SK-N-SH (cell line): ENCODE measurements around the gene SLC22A2. TPM values are rescaled to one million over a fixed set of nuclear protein-coding genes. Genes with fewer than 3 reads are reported as not detected.

Experiments
- CTCF ChIA-PET: fragments of 300-600, 350-600 bp; formaldehyde crosslinking; extraction: SDS; loops from one replicate; lab custom pipeline; 2021; lab: Yijun Ruan, JAX
- POLR2A ChIA-PET: fragments of 350-600 bp; sonication (Branson Sonifier 250); formaldehyde crosslinking; extraction: SDS; loops from one replicate; lab custom pipeline; 2020; ENCODE audit warnings: antibody characterized with exemption, inconsistent platforms; lab: Yijun Ruan, JAX
- DNase-seq: peaks from one replicate; pipeline ENCODE4 v3.0.0; 2012
- H2AFZ ChIP-seq: fragments of 200-600 bp; sonication (generic); 2 replicates; pipeline ENCODE4 v1.8.1; 2016; ENCODE audit warnings: antibody characterized with exemption, mild to moderate bottlenecking, low read depth
- H3F3A ChIP-seq: fragments of 200-600 bp; sonication (generic); replicated peaks from 2 replicates; pipeline ENCODE3; 2016; ENCODE audit warnings: antibody characterized with exemption, mild to moderate bottlenecking; ENCODE audit not compliant: insufficient read depth
- H3K27ac ChIP-seq, 2 experiments: fragments of 200-500 bp in 1 of 2; fragments of 200-600 bp in 1 of 2; sonication (Bioruptor generic) in 1 of 2; sonication (generic), shearing (Covaris generic) in 1 of 2; 2 replicates each; pipeline versions ENCODE4 v1.5.1 to v1.6.1; 2014 to 2016; ENCODE audit warnings: low read depth in 2 of 2, inconsistent platforms in 1 of 2, low read length in 1 of 2, mild to moderate bottlenecking in 1 of 2, mixed read lengths in 1 of 2
- H3K27me3 ChIP-seq: fragments of 200-600 bp; sonication (generic), shearing (Covaris generic); 2 replicates; pipeline ENCODE4 v1.6.1; 2016; ENCODE audit warnings: mixed run types; ENCODE audit not compliant: insufficient read depth
- H3K36me3 ChIP-seq, 2 experiments: fragments of 200-500 bp in 1 of 2; fragments of 200-600 bp in 1 of 2; sonication (Bioruptor generic) in 1 of 2; sonication (generic) in 1 of 2; replicated peaks in 1 of 2; 2 replicates each; pipeline versions ENCODE3 to v1.5.1; 2014 to 2016; ENCODE audit warnings: low read length in 1 of 2, mild to moderate bottlenecking in 1 of 2; ENCODE audit not compliant: insufficient read depth in 2 of 2, control insufficient read depth in 1 of 2
- H3K4me1 ChIP-seq, 2 experiments: fragments of 200-500 bp in 1 of 2; fragments of 200-600 bp in 1 of 2; sonication (Bioruptor generic) in 1 of 2; sonication (generic), shearing (Covaris generic) in 1 of 2; 2 replicates each; pipeline versions ENCODE4 v1.5.1 to v1.6.1; 2014 to 2016; ENCODE audit warnings: low read depth in 1 of 2, low read length in 1 of 2, mixed run types in 1 of 2; ENCODE audit not compliant: insufficient read depth in 2 of 2, control insufficient read depth in 1 of 2
- H3K4me2 ChIP-seq: fragments of 200-600 bp; sonication (generic), shearing (Covaris generic); 2 replicates; pipeline ENCODE4 v1.6.1; 2017; ENCODE audit warnings: mixed run types
- H3K4me3 ChIP-seq, 2 experiments: fragments of 200-500 bp in 1 of 2; fragments of 200-600 bp in 1 of 2; sonication (Bioruptor generic) in 1 of 2; sonication (generic), shearing (Covaris generic) in 1 of 2; 2 replicates each; pipeline versions ENCODE4 v1.5.1 to v1.8.1; 2014 to 2016; ENCODE audit warnings: low read depth in 2 of 2, inconsistent platforms in 1 of 2, low read length in 1 of 2, mild to moderate bottlenecking in 1 of 2, mixed read lengths in 1 of 2, moderate library complexity in 1 of 2
- H3K79me2 ChIP-seq: fragments of 200-600 bp; sonication (generic); 2 replicates; pipeline ENCODE4 v1.8.1; 2017; ENCODE audit warnings: mild to moderate bottlenecking; ENCODE audit not compliant: insufficient read depth
- H3K9ac ChIP-seq: fragments of 200-600 bp; sonication (generic); 2 replicates; pipeline ENCODE4 v1.6.1; 2017; ENCODE audit warnings: mixed run types
- H3K9me2 ChIP-seq: fragments of 200-600 bp; sonication (generic); 2 replicates; pipeline ENCODE4 v1.6.1; 2017; ENCODE audit warnings: mixed run types
- H3K9me3 ChIP-seq: fragments of 200-600 bp; sonication (generic); 2 replicates; pipeline ENCODE4 v1.6.1; 2017; ENCODE audit warnings: mixed run types, mild to moderate bottlenecking, moderate library complexity
- H4K20me1 ChIP-seq: fragments of 200-600 bp; sonication (generic); 2 replicates; pipeline ENCODE4 v1.6.1; 2017; ENCODE audit warnings: mild to moderate bottlenecking, mixed run types; ENCODE audit not compliant: insufficient read depth
- CHD2 ChIP-seq: fragments of 150-350 bp; IDR thresholded peaks from 2 replicates; pipeline ENCODE4 v1.6.1; 2018; ENCODE audit warnings: low read length; ENCODE audit not compliant: partially characterized antibody
- EZH2phosphoT487 ChIP-seq: fragments of 200-600 bp; sonication (generic); IDR thresholded peaks from 2 replicates; pipeline ENCODE4 v1.6.1; 2017; ENCODE audit warnings: low read depth, mixed run types, mild to moderate bottlenecking, antibody characterized with exemption, moderate library complexity, borderline replicate concordance
- FOSL2 ChIP-seq: IDR thresholded peaks from 2 replicates; pipeline ENCODE4 v1.4.0; 2012; ENCODE audit warnings: low read depth, mild to moderate bottlenecking, moderate library complexity, borderline replicate concordance
- FOXJ3 ChIP-seq: sonication (generic); formaldehyde crosslinking; IDR thresholded peaks from 2 replicates; pipeline ENCODE4 v1.5.1; 2020; ENCODE audit warnings: mild to moderate bottlenecking, missing genetic modification reagents
- FOXM1 ChIP-seq: IDR thresholded peaks from 2 replicates; pipeline ENCODE4 v1.4.0; 2012; ENCODE audit warnings: low read depth, mild to moderate bottlenecking
- GATA2 ChIP-seq: sonication (generic); formaldehyde crosslinking; IDR thresholded peaks from 2 replicates; pipeline ENCODE4 v1.5.0; 2020; ENCODE audit warnings: mild to moderate bottlenecking, missing genetic modification reagents
- MXI1 ChIP-seq: IDR thresholded peaks from 2 replicates; pipeline ENCODE4 v1.6.1; 2012; ENCODE audit warnings: mild to moderate bottlenecking, low read depth, low read length, improper control_type of control experiment
- NRF1 ChIP-seq: IDR thresholded peaks from 2 replicates; pipeline ENCODE4 v1.6.1; 2012; ENCODE audit warnings: low read depth, mild to moderate bottlenecking, low read length
- POLR2AphosphoS5 ChIP-seq: IDR thresholded peaks from 2 replicates; pipeline ENCODE4 v1.6.1; 2012; ENCODE audit warnings: low read depth, low read length
- RAD21 ChIP-seq: IDR thresholded peaks from 2 replicates; pipeline ENCODE4 v1.6.1; 2012; ENCODE audit warnings: mild to moderate bottlenecking, low read length
- SMC3 ChIP-seq: IDR thresholded peaks from 2 replicates; pipeline ENCODE4 v1.6.1; 2012; ENCODE audit warnings: low read depth, low read length, improper control_type of control experiment
- TAF1 ChIP-seq: IDR thresholded peaks from 2 replicates; pipeline ENCODE4 v1.6.1; 2012; ENCODE audit warnings: low read depth, mild to moderate bottlenecking, low read length, moderate library complexity, borderline replicate concordance
- TCF12 ChIP-seq: IDR thresholded peaks from 2 replicates; pipeline ENCODE4 v1.4.0; 2012
- TEAD4 ChIP-seq: IDR thresholded peaks from 2 replicates; pipeline ENCODE4 v1.4.0; 2012; ENCODE audit warnings: mild to moderate bottlenecking, borderline replicate concordance; ENCODE audit not compliant: insufficient read depth
- WGBS: methylation state at CpG from one replicate; pipeline ENCODE4 v1.1.6; 2017; ENCODE audit warnings: low lambda C conversion rate; 5-methylcytosine and 5-hydroxymethylcytosine counted together
- polyA plus RNA-seq, 3 experiments: library from polyadenylated mRNA; depleted of rRNA; stranded (reverse); fragments of >200 nt; gene quantifications; 2 replicates each; pipeline ENCODE4 v1.2.3, GENCODE V29; 2012
- TF ChIP-seq, protein P1 (sequence below): fragments of 200-600 bp; sonication (generic); IDR thresholded peaks from 2 replicates; pipeline ENCODE4 v1.6.1; 2017; ENCODE audit warnings: antibody characterized with exemption, mild to moderate bottlenecking, moderate library complexity
- TF ChIP-seq, protein P2 (sequence below): IDR thresholded peaks from 2 replicates; pipeline ENCODE4 v1.4.0; 2012; ENCODE audit warnings: low read depth, borderline replicate concordance
- TF ChIP-seq, protein P3 (sequence below): fragments of 150-350 bp; IDR thresholded peaks from 2 replicates; pipeline ENCODE4 v1.6.1; 2016; ENCODE audit warnings: mild to moderate bottlenecking, low read depth, low read length
- TF ChIP-seq, protein P4 (sequence below): IDR thresholded peaks from 2 replicates; pipeline ENCODE4 v1.4.0; 2012; ENCODE audit warnings: low read depth
- TF ChIP-seq, protein P5 (sequence below): IDR thresholded peaks from 2 replicates; pipeline ENCODE4 v1.6.1; 2012; ENCODE audit warnings: mild to moderate bottlenecking, low read depth, low read length, moderate library complexity

The SLC22A2 gene
- polyA plus RNA-seq, 1 of the 3 experiments (the other 2 are of a cell fraction), result not detected

DNA sequence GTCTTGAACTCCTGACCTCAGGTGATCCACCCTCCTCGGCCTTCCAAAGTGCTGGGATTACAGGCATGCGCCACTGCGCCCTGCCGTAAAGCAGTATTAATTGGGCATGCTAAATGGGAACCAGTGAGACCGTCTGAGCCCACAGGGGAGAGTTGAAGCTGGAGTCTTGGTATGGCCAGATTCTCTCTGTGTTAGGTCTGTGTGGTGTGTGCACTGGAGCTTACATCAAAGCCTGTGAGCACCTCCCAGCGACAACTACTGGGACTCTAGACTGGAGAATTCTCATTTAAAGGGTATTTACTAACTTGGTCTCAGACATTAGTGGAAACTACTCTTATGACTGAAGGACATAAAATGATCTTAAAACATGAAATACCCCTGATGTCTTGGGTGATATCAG is 8.5 kb upstream of the SLC22A2 start:
- Histone ChIP-seq H3K27ac (no peak overlapping the region), H3K9me2 (no peaks in the 10 kb centered on the region), H3K9me3 (no peaks in the 10 kb centered on the region), H2AFZ (no peak overlapping the region), H3K4me1 (no peaks in the 10 kb centered on the region), H3K4me2 (no peak overlapping the region), H3K79me2 (no peaks in the 10 kb centered on the region), H4K20me1 (no peaks in the 10 kb centered on the region), H3K27me3 (peaks cover 24% of the 10 kb centered on the region; the same call in 1 of the 2 replicates), H3K9ac (no peak overlapping the region), H3K4me3 (no peak overlapping the region), H3K36me3 (no peaks in the 10 kb centered on the region), H3F3A (no peaks in the 10 kb centered on the region)
- 28% methylated on average over 6 of the region's 6 CpGs for WGBS
- TF ChIP-seq TEAD4, result no peak
- no peak for TF ChIP-seq MXI1
- no peak for TF ChIP-seq TCF12
- TF ChIP-seq, protein P1, sequence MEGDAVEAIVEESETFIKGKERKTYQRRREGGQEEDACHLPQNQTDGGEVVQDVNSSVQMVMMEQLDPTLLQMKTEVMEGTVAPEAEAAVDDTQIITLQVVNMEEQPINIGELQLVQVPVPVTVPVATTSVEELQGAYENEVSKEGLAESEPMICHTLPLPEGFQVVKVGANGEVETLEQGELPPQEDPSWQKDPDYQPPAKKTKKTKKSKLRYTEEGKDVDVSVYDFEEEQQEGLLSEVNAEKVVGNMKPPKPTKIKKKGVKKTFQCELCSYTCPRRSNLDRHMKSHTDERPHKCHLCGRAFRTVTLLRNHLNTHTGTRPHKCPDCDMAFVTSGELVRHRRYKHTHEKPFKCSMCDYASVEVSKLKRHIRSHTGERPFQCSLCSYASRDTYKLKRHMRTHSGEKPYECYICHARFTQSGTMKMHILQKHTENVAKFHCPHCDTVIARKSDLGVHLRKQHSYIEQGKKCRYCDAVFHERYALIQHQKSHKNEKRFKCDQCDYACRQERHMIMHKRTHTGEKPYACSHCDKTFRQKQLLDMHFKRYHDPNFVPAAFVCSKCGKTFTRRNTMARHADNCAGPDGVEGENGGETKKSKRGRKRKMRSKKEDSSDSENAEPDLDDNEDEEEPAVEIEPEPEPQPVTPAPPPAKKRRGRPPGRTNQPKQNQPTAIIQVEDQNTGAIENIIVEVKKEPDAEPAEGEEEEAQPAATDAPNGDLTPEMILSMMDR, result no peak
- no peak for TF ChIP-seq FOSL2
- TF ChIP-seq, protein P2, sequence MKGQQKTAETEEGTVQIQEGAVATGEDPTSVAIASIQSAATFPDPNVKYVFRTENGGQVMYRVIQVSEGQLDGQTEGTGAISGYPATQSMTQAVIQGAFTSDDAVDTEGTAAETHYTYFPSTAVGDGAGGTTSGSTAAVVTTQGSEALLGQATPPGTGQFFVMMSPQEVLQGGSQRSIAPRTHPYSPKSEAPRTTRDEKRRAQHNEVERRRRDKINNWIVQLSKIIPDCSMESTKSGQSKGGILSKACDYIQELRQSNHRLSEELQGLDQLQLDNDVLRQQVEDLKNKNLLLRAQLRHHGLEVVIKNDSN, result no peak
- TF ChIP-seq EZH2phosphoT487, result no peak
- TF ChIP-seq GATA2 (CRISPR knock-in tag), result no peak
- TF ChIP-seq POLR2AphosphoS5, result no peak
- TF ChIP-seq, protein P3, sequence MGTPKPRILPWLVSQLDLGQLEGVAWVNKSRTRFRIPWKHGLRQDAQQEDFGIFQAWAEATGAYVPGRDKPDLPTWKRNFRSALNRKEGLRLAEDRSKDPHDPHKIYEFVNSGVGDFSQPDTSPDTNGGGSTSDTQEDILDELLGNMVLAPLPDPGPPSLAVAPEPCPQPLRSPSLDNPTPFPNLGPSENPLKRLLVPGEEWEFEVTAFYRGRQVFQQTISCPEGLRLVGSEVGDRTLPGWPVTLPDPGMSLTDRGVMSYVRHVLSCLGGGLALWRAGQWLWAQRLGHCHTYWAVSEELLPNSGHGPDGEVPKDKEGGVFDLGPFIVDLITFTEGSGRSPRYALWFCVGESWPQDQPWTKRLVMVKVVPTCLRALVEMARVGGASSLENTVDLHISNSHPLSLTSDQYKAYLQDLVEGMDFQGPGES, result no peak
- TF ChIP-seq FOXJ3, result no peak
- TF ChIP-seq SMC3, result no peak
- no peak for TF ChIP-seq NRF1
- no peak for TF ChIP-seq FOXM1
- ChIA-PET CTCF (interaction anchor here (1.0 kb wide), 1 partner anchor 252 kb away, joined by 3 read pairs; no protein-coding TSS in a partner anchor), POLR2A (no interaction called here)
- DNase-seq, result no peak

DNA sequence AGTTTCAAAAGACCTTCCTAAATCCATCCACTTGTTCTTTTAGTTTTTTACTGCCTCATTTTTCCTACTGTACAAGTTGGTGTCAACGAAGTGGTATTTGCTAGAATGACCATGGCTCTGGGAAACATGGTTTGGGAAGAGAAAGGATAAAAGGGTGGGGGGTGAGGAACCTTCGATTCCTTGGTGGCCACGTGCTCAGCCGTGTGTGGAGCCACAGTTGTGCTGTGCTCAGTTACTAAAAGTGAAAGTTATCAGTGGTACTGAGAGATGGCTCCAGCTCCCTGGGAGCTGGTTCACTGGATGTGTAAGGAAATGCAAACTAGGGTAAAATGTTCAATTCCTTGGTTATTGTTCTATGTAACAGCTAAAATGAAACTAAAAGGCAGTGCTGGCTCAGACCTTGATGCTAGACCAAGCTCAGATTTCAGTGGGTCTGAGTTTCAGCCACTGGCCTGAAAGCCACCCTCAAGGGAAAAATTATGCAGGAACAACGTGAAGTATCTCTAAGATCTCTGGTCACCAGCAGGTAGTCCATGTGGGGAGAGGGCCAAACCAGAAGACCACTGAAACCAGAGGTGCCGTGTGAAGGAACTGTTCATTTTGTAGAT is 7.4 kb upstream of the SLC22A2 start:
- CTCF ChIA-PET, result no interaction called here
- TF ChIP-seq TAF1, result no peak
- TF ChIP-seq, protein P4, sequence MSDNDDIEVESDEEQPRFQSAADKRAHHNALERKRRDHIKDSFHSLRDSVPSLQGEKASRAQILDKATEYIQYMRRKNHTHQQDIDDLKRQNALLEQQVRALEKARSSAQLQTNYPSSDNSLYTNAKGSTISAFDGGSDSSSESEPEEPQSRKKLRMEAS, result no peak
- no peak for TF ChIP-seq CHD2
- TF ChIP-seq, protein P5, sequence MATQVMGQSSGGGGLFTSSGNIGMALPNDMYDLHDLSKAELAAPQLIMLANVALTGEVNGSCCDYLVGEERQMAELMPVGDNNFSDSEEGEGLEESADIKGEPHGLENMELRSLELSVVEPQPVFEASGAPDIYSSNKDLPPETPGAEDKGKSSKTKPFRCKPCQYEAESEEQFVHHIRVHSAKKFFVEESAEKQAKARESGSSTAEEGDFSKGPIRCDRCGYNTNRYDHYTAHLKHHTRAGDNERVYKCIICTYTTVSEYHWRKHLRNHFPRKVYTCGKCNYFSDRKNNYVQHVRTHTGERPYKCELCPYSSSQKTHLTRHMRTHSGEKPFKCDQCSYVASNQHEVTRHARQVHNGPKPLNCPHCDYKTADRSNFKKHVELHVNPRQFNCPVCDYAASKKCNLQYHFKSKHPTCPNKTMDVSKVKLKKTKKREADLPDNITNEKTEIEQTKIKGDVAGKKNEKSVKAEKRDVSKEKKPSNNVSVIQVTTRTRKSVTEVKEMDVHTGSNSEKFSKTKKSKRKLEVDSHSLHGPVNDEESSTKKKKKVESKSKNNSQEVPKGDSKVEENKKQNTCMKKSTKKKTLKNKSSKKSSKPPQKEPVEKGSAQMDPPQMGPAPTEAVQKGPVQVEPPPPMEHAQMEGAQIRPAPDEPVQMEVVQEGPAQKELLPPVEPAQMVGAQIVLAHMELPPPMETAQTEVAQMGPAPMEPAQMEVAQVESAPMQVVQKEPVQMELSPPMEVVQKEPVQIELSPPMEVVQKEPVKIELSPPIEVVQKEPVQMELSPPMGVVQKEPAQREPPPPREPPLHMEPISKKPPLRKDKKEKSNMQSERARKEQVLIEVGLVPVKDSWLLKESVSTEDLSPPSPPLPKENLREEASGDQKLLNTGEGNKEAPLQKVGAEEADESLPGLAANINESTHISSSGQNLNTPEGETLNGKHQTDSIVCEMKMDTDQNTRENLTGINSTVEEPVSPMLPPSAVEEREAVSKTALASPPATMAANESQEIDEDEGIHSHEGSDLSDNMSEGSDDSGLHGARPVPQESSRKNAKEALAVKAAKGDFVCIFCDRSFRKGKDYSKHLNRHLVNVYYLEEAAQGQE, result no peak
- no peak for TF ChIP-seq SMC3
- TF ChIP-seq POLR2AphosphoS5, result no peak
- no peak for TF ChIP-seq RAD21
- TF ChIP-seq, protein P2, result no peak
- no peak for TF ChIP-seq FOXM1

More for the DNA sequence above, 7.4 kb upstream of the SLC22A2 start:
- WGBS, result 9% methylated on average over 6 of the region's 6 CpGs
- POLR2A ChIA-PET, result no interaction called here
- H3K27ac ChIP-seq, result no peak overlapping the region
- H3K9me2 ChIP-seq, result no peaks in the 10 kb centered on the region
- no peaks in the 10 kb centered on the region for H3K4me1 ChIP-seq
- DNase-seq, result no peak
- H3K9ac ChIP-seq, result no peak overlapping the region
- peaks cover 23% of the 10 kb centered on the region; the same call in 1 of the 2 replicates for H3K27me3 ChIP-seq
- H2AFZ ChIP-seq, result no peak overlapping the region
- H3K36me3 ChIP-seq, result no peaks in the 10 kb centered on the region
- H3K4me2 ChIP-seq, result peak overlapping the region; percentile 31
- H3K79me2 ChIP-seq, result no peaks in the 10 kb centered on the region
- H4K20me1 ChIP-seq, result no peaks in the 10 kb centered on the region
- H3K9me3 ChIP-seq, result no peaks in the 10 kb centered on the region
- H3F3A ChIP-seq, result no peaks in the 10 kb centered on the region
- peak overlapping the region in 1 of 2 experiments; percentile 45; a peak in 1 of 4 replicates for H3K4me3 ChIP-seq
